ENCODE data around the gene OR52E2. TPM values are rescaled to one million over a fixed set of nuclear protein-coding genes. Genes with fewer than 3 reads are reported as not detected.

OR52E2 gene
- total and polyA plus RNA-seq, 2 of the 4 experiments (the other 2 are of a cell fraction) = not detected

DNA sequence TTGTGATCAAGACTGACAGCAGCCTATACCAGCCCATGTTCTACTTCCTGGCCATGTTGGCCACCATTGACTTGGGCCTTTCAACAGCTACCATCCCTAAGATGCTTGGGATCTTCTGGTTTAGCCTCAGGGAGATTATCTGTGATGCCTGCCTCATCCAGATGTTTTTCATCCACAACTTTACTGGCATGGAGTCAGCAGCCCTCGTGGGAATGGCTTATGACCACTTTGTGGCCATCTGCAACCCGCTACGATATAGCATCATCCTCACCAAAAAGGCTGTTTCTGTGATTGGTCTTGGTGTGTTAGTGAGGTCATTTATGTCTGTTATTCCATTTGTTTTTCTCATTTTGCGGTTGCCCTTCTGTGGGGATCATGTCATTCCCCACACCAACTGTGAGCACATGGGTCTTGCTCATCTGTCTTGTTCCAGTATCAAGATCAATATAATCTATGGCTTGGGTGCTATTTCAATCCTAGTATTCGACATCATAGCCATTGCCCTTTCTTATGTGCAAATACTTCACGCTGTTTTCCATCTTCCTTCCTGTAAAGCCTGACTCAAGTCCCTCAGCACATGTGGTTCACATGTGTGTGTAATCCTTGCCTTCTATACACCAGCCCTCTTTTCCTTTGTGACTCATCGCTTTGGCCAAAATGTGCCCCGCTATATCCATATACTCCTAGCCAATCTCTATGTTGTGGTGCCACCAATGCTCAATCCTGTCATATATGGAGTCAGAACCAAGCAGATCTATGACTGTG is 33.6 kb upstream of the OR52E2 start:
- TF ChIP-seq, protein P1, sequence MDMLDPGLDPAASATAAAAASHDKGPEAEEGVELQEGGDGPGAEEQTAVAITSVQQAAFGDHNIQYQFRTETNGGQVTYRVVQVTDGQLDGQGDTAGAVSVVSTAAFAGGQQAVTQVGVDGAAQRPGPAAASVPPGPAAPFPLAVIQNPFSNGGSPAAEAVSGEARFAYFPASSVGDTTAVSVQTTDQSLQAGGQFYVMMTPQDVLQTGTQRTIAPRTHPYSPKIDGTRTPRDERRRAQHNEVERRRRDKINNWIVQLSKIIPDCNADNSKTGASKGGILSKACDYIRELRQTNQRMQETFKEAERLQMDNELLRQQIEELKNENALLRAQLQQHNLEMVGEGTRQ (IDR thresholded peaks at IDR 0.05; ENCODE audit: low read depth, low read length) = no peak
- TF ChIP-seq RFX5 (IDR thresholded peaks at IDR 0.05; ENCODE audit: low read depth, low read length) (no peak), POLR2A (IDR thresholded peaks at IDR 0.05; ENCODE audit: low read depth, low read length) (no peak), SMC3 (IDR thresholded peaks at IDR 0.05; ENCODE audit: low read depth, low read length) (no peak), MAFK (IDR thresholded peaks at IDR 0.05; ENCODE audit: low read depth, low read length) (no peak)
- TF ChIP-seq, protein P2, sequence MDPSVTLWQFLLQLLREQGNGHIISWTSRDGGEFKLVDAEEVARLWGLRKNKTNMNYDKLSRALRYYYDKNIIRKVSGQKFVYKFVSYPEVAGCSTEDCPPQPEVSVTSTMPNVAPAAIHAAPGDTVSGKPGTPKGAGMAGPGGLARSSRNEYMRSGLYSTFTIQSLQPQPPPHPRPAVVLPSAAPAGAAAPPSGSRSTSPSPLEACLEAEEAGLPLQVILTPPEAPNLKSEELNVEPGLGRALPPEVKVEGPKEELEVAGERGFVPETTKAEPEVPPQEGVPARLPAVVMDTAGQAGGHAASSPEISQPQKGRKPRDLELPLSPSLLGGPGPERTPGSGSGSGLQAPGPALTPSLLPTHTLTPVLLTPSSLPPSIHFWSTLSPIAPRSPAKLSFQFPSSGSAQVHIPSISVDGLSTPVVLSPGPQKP (IDR thresholded peaks at IDR 0.05; ENCODE audit: borderline replicate concordance, low read depth, low read length) = no peak
- intact Hi-C loops (cut with micrococcal nuclease) = no loop called here
- ATAC-seq (ENCODE audit: low read depth) (no peak), DNase-seq (no peak)
- Histone ChIP-seq H4K20me1 (ENCODE audit: insufficient read depth, low read length) (no peaks in the 10 kb centered on the region), H2BK120ac (ENCODE audit: low read depth, low read length) (no peak overlapping the region), H3K27ac (ENCODE audit: insufficient read depth, low read length) (no peak overlapping the region), H3K9me1 (ENCODE audit: insufficient read depth, low read length) (no peaks in the 10 kb centered on the region), H3K4me1 (ENCODE audit: control insufficient read depth, insufficient read depth, low read length) (no peaks in the 10 kb centered on the region), H3K4ac (ENCODE audit: low read depth, low read length) (no peak overlapping the region), H3K36me3 (ENCODE audit: control insufficient read depth, insufficient read depth, low read length) (no peaks in the 10 kb centered on the region), H4K5ac (ENCODE audit: low read depth, low read length) (no peak overlapping the region), H2AK9ac (replicated peaks; ENCODE audit: low read depth, low read length, poor library complexity) (peak overlapping the region; percentile 19), H2BK20ac (ENCODE audit: low read depth, low read length) (no peak overlapping the region), H2BK5ac (ENCODE audit: low read depth, low read length, poor library complexity, severe bottlenecking) (no peak overlapping the region), H4K91ac (ENCODE audit: insufficient read depth, low read depth, low read length) (no peak overlapping the region), H3K18ac (ENCODE audit: low read depth, low read length) (no peak overlapping the region), H3K14ac (replicated peaks; ENCODE audit: low read depth, low read length) (no peak overlapping the region), H4K8ac (ENCODE audit: low read depth in 2 of 2, low read length in 2 of 2) (no peak overlapping the region), H3K4me2 (ENCODE audit: low read depth, low read length) (no peak overlapping the region), H3K56ac (ENCODE audit: extremely low read depth, insufficient read depth, low read length) (no peak overlapping the region), H3K9me3 (ENCODE audit: control insufficient read depth, insufficient read depth, low read length) (no peaks in the 10 kb centered on the region), H3K23ac (ENCODE audit: low read depth, low read length) (no peak overlapping the region), H2AFZ (replicated peaks; ENCODE audit: low read length, poor library complexity) (no peak overlapping the region), H3K27me3 (ENCODE audit: control insufficient read depth, insufficient read depth, low read length) (no peaks in the 10 kb centered on the region), H3K79me1 (ENCODE audit: low read depth in 1 of 2, low read length in 2 of 2) (no peaks in the 10 kb centered on the region), H2AK5ac (ENCODE audit: low read depth, low read length) (no peak overlapping the region), H3K9ac (ENCODE audit: low read depth, low read length) (no peak overlapping the region), H3K4me3 (ENCODE audit: insufficient read depth, low read depth, low read length) (no peak overlapping the region), H2BK15ac (ENCODE audit: low read depth, low read length) (no peak overlapping the region)
- WGBS, 2 experiments (ENCODE audit: extremely low coverage in 2 of 2, insufficient read length in 1 of 2) = no CpG with 5 or more reads among the region's 8 CpGs
- dilution Hi-C loops (cut with HindIII; ENCODE audit: low sequenced_read_pairs, unreplicated experiment) = no loop called here
- CTCF ChIA-PET = interaction anchor here (0.9 kb wide), 1 partner anchor 11 kb away, joined by 3 read pairs; no protein-coding TSS in a partner anchor
- in situ Hi-C loops (cut with MboI; ENCODE audit: low sequenced_read_pairs) = no loop called here
- POLR2A ChIA-PET (ENCODE audit: unreplicated experiment) = no interaction called here
- no TSS peak for BruUV-seq (replicated peaks)
